EL (cell line): Measurements from ENCODE around the gene ZNRF2.
A peak's percentile ranks its signal among the peaks of the same experiment; 100 is the strongest.
"Not testable (repeated sequence)": the region's sequence is repeated elsewhere in the genome, so short reads cannot be mapped to it uniquely, and the experiment has no call there.

Experiments used
- DNase-seq: peaks from one replicate; pipeline ENCODE4 v3.0.0-alpha.2; 2016

ZNRF2 gene

DNA sequence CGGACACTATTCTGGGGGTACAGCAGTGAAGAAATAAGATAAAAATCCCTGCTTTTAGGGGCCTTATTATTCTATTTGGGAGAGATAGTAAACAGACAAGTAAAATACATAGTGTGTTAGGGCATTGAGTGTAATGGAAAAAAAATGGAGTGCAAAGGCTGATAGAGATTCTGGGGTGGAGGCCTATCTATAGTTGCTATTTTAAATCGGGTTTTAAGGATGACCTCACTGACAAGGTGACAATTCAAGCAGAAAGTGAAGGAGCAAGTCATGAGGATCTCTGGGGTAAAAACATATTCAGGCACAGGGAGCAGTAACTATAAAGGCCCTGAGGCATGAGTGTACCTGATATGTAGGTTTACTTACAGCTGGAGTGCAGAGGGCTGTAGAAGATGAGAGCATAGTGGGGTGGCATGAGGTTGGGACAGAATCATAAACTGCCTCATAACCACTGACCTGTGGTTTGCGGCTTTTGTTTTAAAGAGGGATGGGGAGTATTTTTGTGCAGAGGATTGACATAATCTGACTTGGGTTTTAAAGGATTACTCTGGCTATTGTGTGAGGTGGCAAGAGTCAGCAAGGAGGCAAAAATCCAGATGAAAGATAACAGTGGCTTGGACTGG is 8.1 kb downstream of the ZNRF2 start:
- DNase-seq, result not testable (repeated sequence)

GRCh38 chr7:30296304-30296703 is 11.9 kb downstream of the ZNRF2 start:
- not testable (repeated sequence) for DNase-seq

DNA sequence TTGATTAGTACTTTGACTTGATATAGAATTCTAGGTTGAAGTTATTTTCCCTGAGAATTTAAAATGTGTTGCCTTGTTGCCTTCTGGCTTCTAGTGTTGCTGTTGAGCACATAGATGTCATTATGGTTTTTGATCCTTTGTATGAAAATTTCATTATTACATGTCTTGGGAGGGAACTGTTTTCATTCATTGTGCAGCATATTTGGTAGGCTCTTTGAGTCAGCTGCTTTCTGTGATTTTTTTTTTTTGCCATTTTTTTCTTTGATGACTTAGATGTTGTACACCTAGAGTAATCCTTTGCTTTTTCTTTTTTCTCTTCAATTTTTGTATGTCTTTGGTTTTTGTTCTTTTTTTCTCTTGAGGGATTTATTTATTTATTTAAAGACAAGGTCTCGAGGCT is 13.1 kb downstream of the ZNRF2 start:
- not testable (repeated sequence) for DNase-seq

GRCh38 chr7:30298409-30298808 is 14.0 kb downstream of the ZNRF2 start:
- not testable (repeated sequence) for DNase-seq

GRCh38 chr7:30301751-30302150 is 17.4 kb downstream of the ZNRF2 start:
- DNase-seq, result no peak

- no peak for DNase-seq
Measured at GRCh38 chr7:30302656-30303311, 18.4 kb downstream of the ZNRF2 start.

- DNase-seq, result no peak
Measured at GRCh38 chr7:30303312-30304039, 19.1 kb downstream of the ZNRF2 start.

- DNase-seq, result no peak
Measured at GRCh38 chr7:30304177-30304884, 19.9 kb downstream of the ZNRF2 start.

DNA sequence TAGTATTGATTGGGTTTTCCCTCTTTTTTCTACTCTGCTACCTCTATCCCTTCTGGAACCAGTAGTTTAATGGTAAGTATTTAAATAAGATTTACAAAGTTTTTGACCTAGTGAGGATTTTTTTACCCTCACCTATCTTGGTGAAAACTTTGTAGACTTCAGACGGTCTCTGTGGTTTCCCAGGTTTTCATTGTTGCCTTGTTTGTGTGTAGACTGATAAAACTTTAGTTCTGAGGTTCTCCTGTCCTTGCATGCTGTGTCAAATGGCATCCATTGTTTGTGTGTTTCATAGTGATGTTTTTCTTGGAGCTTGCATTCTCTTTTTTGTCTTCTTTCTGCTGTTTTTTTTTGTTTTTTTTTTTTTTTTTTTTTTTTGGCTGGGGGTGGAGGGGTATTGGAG is 22.6 kb downstream of the ZNRF2 start:
- no peak for DNase-seq

DNA sequence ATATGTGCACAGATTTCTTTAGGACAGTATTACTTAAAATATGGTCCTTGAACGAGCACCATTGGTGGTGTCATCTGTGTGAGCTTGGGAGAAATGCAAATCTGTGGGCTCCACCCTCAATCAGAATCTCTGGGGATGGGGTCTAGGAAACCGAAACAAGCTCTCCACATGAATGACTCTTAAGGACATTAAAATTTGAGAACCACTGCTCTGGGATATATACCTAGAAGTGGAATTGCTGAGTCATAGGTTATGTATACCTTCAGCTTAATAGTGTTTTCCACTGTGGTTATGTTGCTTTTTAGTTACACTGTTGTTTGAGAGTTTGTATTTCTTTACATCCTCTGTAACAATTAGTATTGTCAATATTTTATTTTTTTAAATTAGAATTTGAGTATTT is 24.0 kb downstream of the ZNRF2 start:
- no peak for DNase-seq

DNA sequence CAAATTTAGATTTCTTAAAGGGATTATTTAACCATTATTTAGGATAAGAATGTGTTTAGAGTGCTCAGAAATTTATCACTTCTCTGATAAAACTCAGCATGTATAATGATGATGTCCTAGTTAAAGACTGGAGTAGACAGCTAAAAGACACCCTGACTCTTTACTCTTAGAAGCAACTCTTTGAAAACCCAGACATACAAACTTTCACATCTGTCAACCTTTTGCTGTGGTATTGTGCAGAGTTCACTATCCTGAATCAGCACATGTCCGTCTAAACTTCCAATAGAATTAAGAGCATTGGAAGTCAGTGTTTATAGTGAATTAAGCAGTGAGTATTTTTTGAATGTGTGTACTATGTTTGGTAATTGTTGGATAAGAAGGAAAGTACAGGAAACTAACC is 24.9 kb downstream of the ZNRF2 start:
- no peak for DNase-seq

- no peak for DNase-seq
Measured at GRCh38 chr7:30309842-30310435, 25.5 kb downstream of the ZNRF2 start.

DNA sequence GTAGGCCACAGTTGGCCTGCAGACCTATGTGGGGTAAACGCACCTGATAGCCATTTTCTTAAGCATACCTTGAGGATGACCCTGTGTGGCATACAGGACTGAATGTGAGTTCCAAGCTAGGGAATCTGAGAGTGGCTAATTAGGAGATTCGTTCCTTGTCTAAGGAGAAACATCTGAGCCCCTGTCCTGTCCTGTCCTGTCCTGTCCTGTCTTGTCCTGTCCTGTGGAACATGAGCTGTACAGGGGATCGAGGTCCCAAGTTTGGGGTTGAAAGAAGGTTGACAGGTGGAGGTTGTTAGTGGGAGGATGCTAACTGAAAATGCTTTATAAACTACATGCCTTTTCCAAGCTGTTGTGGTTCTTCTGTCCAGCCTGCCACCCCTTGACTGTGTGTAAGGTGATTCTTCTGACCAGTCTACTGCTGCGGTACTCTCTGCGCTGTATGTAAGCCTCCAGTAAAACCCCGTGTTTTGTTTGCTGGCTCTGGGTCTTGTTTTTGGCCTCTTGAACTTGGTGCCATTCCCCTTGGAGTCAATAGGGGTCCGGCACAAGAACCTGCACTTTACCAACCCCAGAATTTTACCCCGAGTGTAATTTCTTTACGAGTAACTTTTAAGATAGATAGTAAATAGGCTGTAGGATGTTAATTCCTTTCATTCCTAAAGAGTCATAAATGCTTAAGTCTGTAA is 26.4 kb downstream of the ZNRF2 start:
- DNase-seq, result no peak

- DNase-seq, result no peak
Measured at GRCh38 chr7:30312178-30312577, 27.8 kb downstream of the ZNRF2 start.

GRCh38 chr7:30313348-30313747 is 29.0 kb downstream of the ZNRF2 start:
- no peak for DNase-seq

DNA sequence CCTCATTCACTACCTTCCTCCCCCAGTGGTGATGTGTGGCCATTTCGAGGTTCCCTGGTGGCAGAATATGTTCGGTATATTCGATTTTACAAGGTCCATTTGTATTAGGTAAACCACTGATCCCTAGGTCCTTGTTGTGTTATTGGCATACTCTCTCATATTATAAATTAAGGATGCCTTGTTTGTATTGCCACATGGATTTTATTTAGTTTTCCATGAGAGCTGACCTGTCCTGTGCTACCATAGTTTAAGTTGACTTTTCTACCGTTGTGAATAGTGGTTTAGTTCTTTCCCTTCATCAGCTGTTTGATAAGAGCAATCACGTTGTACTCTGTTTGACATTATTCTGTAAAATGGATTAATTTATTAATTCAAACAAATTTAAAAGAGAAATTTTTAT is 29.4 kb downstream of the ZNRF2 start:
- no peak for DNase-seq

DNA sequence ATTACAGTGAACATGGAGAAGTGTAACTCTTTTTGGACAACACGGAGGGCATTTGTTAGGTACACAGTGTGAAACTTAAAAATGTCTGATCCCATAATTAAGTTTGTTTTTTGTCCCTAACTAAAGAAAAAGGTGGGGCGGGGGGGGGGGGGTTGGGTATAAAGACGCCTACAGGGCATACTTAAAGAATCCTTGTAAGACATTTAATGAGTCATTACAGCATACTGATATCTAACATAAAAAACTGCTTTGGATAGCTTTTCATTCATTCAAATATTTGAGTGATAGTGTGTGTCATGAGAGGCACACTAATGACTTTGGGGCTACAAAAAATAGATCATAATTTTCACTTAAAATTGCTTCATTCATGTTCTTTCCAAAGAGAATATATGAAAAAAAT is 31.2 kb downstream of the ZNRF2 start:
- no peak for DNase-seq

GRCh38 chr7:30320392-30320791 is 36.0 kb downstream of the ZNRF2 start:
- DNase-seq, result no peak

DNA sequence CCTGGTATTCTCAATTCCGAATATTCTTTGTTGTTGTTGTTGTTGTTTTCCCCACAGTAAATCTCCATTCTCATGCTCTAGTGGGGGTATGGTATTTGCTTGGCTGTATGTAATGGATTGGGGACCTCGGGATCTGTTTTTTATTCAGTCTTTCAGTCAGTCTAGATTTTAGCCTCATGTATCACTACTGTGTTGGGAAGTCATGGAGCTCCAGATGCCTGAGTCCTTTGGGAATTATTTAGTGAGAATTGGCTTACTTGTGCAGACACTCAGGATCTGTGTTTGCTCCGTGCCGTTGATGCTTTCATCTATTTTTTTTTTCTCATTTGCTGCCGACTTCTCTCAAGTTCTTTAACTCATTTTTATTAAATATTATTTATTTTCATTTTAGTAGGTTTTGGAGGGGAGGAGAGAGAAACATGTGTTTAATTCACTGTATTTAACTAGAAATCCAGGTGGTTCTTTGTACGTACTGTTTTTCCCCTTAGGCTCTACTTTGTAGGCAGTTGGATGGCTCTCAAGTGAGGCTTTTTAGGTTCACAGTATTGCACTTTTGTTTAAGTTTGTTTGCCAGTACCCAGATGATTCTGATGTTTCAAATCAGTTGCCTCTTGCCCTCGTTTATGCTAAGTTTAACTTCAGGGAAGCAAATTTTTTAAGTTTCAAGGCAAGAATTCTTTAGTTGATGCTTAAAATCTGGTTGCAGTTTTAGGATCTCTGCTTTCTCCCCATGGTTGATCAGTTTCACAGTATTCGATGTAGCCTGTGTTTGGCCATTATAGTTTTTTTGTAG is 36.9 kb downstream of the ZNRF2 start:
- peak; percentile 21 for DNase-seq

DNA sequence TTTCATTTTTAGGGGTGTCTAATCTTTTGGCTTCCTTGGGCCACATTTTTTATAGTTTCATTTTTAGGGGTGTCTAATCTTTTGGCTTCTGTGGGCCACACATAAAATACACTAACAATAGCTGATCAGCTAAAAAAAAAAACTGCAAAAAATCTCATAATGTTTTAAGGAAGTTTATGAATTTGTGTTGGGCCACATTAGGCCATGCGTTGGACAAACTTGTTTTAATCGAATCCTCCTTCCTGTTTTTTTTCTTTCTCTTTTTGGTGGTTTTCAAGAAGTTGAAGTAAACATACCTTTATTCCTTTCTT is 37.4 kb downstream of the ZNRF2 start:
- DNase-seq, result no peak

DNA sequence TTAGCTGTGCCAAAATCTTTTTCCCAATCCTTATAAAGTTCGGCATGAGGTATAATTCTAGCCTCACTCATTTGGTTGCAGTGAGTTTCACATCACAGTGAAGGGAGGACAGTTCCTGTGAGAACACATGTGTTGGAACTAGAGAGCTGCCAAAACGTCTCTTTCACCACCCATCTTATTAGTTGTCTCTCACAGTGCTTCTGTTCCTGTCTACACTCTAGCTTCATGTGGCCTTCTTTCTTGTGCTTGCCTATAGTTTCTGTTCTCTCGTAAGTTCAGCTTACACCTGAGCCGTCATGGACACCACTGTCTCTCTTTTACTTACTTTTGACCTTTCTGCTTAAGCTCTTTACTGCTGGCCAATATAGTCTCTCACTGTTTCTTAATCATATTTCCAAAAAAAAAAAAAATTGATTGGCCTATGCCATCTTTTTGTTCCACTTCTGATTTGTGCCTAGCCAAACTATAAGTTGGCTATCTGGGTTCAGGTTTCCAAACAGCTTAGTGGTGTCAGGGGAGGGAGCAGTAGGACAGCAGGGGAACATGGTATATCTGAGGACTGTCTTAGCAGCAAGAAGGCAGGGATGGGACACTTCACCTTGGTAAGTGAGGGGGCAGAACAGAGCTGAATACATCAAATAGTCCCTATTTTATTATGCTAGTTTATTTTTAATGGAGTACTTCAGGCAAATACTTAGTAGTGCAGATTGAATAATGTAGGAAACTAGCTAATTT is 38.0 kb downstream of the ZNRF2 start:
- DNase-seq, result peak; percentile 35
